ENCODE results near the gene GRIP2. TPM values are rescaled to one million over a fixed set of nuclear protein-coding genes. Genes with fewer than 3 reads are reported as not detected.
"Not testable (repeated sequence)": the region's sequence is repeated elsewhere in the genome, so short reads cannot be mapped to it uniquely, and the experiment has no call there.

Gene GRIP2
- total and polyA plus RNA-seq, 2 donors (not counting 3 experiments of a cell fraction or from before 2014, with no cell fraction given) = not detected

DNA sequence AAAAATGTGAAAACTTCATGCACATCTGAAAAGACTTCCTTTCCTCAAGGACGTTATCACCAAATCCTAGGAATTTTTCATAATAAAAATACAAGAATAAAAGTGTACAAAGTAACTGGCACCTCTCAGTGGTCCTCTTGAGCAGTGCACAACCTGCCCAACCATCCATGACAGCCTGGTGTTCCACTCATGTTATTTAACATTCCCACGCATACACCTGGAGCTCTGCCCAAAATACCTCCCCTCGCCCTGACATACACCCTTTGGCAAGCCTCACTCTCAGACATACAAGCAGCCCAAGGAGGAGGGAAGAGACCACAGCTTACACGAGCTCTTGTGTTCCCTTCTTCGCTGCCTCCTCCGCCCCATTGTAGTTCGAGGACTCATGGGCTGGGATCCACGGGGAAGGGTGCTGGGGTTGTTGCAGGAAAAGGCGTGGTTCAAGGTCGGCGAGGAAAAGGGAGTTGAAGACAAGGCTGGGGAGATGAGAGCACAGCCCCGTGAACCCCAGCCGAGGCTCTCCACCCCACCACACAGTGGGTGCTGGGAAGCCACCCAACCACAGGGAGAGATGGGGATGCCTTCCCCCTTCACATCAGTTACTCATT lies 23.3 kb downstream of the GRIP2 start:
- FAIRE-seq (no peak), DNase-seq (ENCODE audit: low read depth, low spot score) (no peak)
- Histone ChIP-seq H3K4me3 (replicated peaks in 1 of 3; ENCODE audit: insufficient read depth in 1 of 3, low read depth in 1 of 3, low read length in 3 of 3) (no peak overlapping the region), H3K9me3 (replicated peaks; ENCODE audit: control insufficient read depth, insufficient read depth, low read length) (no peaks in the 10 kb centered on the region), H2AFZ (ENCODE audit: low read depth, low read length) (no peak overlapping the region), H3K4me2 (ENCODE audit: insufficient read depth, low read length) (no peak overlapping the region), H4K20me1 (replicated peaks; ENCODE audit: control insufficient read depth, extremely low read depth, insufficient read depth, low read length) (no peaks in the 10 kb centered on the region), H3K4me1 (ENCODE audit: control insufficient read depth, extremely low read depth, insufficient read depth, low read length) (no peaks in the 10 kb centered on the region), H3K9me1 (replicated peaks; ENCODE audit: control insufficient read depth, extremely low read depth, insufficient read depth, low read length) (no peaks in the 10 kb centered on the region), H3K36me3 (ENCODE audit: control insufficient read depth in 2 of 2, extremely low read depth in 1 of 2, insufficient read depth in 2 of 2, low read length in 2 of 2) (no peaks in the 10 kb centered on the region), H3K9ac (replicated peaks; ENCODE audit: extremely low read depth, insufficient read depth, low read length) (no peak overlapping the region), H3K27ac (ENCODE audit: insufficient read depth, low read depth, low read length) (no peak overlapping the region), H3K27me3 (ENCODE audit: control insufficient read depth in 2 of 2, insufficient read depth in 2 of 2, low read length in 2 of 2) (no peaks in the 10 kb centered on the region), H3K79me2 (ENCODE audit: control insufficient read depth, insufficient read depth, low read length) (no peaks in the 10 kb centered on the region)
- CTCF ChIA-PET = interaction anchor here (1.7 kb wide), 1 partner anchor 255 kb away, joined by 6 read pairs; no protein-coding TSS in a partner anchor
- POLR2A ChIA-PET = no interaction called here
- BruUV-seq (replicated peaks) = no TSS peak
- dilution Hi-C loops (cut with MboI; ENCODE audit: extremely low pct_ligation_motif_present, low sequenced_read_pairs) (no loop called here), intact Hi-C loops (cut with micrococcal nuclease) (no loop called here)
- TF ChIP-seq FOS (IDR thresholded peaks at IDR 0.05; ENCODE audit: borderline replicate concordance, insufficient read depth, low read length) (no peak), CTCF (IDR thresholded peaks at IDR 0.05; ENCODE audit: extremely low read depth in 1 of 2, insufficient read depth in 1 of 2, low read depth in 1 of 2, low read length in 2 of 2) (no peak), EZH2 (IDR thresholded peaks at IDR 0.05; ENCODE audit: borderline replicate concordance, low read depth, low read length, severe bottlenecking) (no peak), POLR2AphosphoS5 (IDR thresholded peaks at IDR 0.05; ENCODE audit: insufficient read depth, low read depth, low read length) (no peak), MYC (IDR thresholded peaks at IDR 0.05; ENCODE audit: low read depth, low read length) (no peak), JUN (IDR thresholded peaks at IDR 0.05; ENCODE audit: borderline replicate concordance, insufficient read depth, insufficient read length, low read depth) (no peak)
- TF ChIP-seq, protein P1, sequence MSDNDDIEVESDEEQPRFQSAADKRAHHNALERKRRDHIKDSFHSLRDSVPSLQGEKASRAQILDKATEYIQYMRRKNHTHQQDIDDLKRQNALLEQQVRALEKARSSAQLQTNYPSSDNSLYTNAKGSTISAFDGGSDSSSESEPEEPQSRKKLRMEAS (IDR thresholded peaks at IDR 0.05; ENCODE audit: insufficient read depth, insufficient read length) = no peak

DNA sequence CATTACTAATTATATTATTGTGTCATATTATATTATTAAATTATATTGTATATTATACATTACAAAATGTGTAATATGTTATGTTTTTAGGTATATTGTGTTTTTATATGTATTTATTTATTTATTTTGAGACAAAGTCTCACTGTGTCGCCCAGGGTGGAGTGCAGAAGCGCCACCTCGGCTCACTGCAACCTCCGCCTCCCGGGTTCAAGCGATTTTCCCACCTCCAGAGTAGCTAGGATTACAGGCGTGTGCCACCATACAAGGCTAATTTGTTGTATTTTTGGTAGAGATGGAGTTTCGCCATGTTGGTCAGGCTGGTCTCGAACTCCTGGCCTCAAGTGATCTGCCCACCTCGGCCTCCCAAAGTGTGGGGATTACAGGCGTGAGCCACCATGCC lies 24.6 kb downstream of the GRIP2 start:
- CTCF ChIA-PET; dilution Hi-C loops (cut with MboI; ENCODE audit: extremely low pct_ligation_motif_present, low sequenced_read_pairs); H3K4me1 ChIP-seq (ENCODE audit: control insufficient read depth, extremely low read depth, insufficient read depth, low read length); FAIRE-seq; H3K4me2 ChIP-seq (ENCODE audit: insufficient read depth, low read length); DNase-seq (ENCODE audit: low read depth, low spot score); H3K4me3 ChIP-seq (replicated peaks in 1 of 3; ENCODE audit: insufficient read depth in 1 of 3, low read depth in 1 of 3, low read length in 3 of 3); POLR2A ChIA-PET; H2AFZ ChIP-seq (ENCODE audit: low read depth, low read length); H3K27ac ChIP-seq (ENCODE audit: insufficient read depth, low read depth, low read length); H3K36me3 ChIP-seq (ENCODE audit: control insufficient read depth in 2 of 2, extremely low read depth in 1 of 2, insufficient read depth in 2 of 2, low read length in 2 of 2); H3K27me3 ChIP-seq (ENCODE audit: control insufficient read depth in 2 of 2, insufficient read depth in 2 of 2, low read length in 2 of 2); H3K79me2 ChIP-seq (ENCODE audit: control insufficient read depth, insufficient read depth, low read length); H3K9me1 ChIP-seq (replicated peaks; ENCODE audit: control insufficient read depth, extremely low read depth, insufficient read depth, low read length); H3K9ac ChIP-seq (replicated peaks; ENCODE audit: extremely low read depth, insufficient read depth, low read length); H4K20me1 ChIP-seq (replicated peaks; ENCODE audit: control insufficient read depth, extremely low read depth, insufficient read depth, low read length); H3K9me3 ChIP-seq (replicated peaks; ENCODE audit: control insufficient read depth, insufficient read depth, low read length); intact Hi-C loops (cut with micrococcal nuclease); BruUV-seq (replicated peaks): not testable (repeated sequence)

Measured in endothelial cell of umbilical vein (primary cell).